ENCODE data around the gene VAMP8.

GRCh38 chr2:85600235-85600575, 22.8 kb downstream of the VAMP8 start:
- TF ChIP-seq POLR2A (IDR thresholded peaks at IDR 0.05) (no peak), CTCF (IDR thresholded peaks at IDR 0.05) (no peak)

All from heart left ventricle (tissue), 13 donors.